MM.1S (cell line): ENCODE measurements around the gene ZKSCAN7.

Experiments
- CTCF ChIP-seq: fragments of 300-600 bp; sonication (generic); IDR thresholded peaks from 2 replicates; pipeline ENCODE4 v1.5.1; 2016; ENCODE audit warnings: antibody characterized with exemption, low read length, mixed read lengths
- EZH2 ChIP-seq: fragments of 300-600 bp; sonication (generic); optimal IDR thresholded peaks from 2 replicates; pipeline ENCODE3; 2017; ENCODE audit warnings: low read depth, mild to moderate bottlenecking, antibody characterized with exemption, low read length, mixed read lengths

- no peak for TF ChIP-seq CTCF
- no peak for TF ChIP-seq EZH2
Measured at GRCh38 chr3:44554626-44555592, at the start of gene ZKSCAN7.
